ENCODE results near the gene POLA1. TPM values are rescaled to one million over a fixed set of nuclear protein-coding genes. Genes with fewer than 3 reads are reported as not detected.

POLA1 gene
- total RNA-seq, 1 donor from 2014 or later = 6.0 TPM

GRCh38 chrX:24833695-24834094, 140.0 kb downstream of the POLA1 start:
- Histone ChIP-seq H3K27ac (no peak overlapping the region), H3K4me3 (no peak overlapping the region), H3K27me3 (no peaks in the 10 kb centered on the region), H3K9me3 (no peaks in the 10 kb centered on the region), H3K36me3 (no peaks in the 10 kb centered on the region), H3K4me1 (no peaks in the 10 kb centered on the region)
- intact Hi-C loops (cut with DNase I) = no loop called here
- DNase-seq (ENCODE audit: low spot score in 2 of 2) = no peak
- TF ChIP-seq CTCF (IDR thresholded peaks at IDR 0.05) = no peak

GRCh38 chrX:24837966-24838365, 144.2 kb downstream of the POLA1 start:
- H3K4me1 ChIP-seq = no peaks in the 10 kb centered on the region
- H3K27ac ChIP-seq = no peak overlapping the region
- no peaks in the 10 kb centered on the region for H3K27me3 ChIP-seq
- DNase-seq (ENCODE audit: low spot score in 2 of 2) = no peak
- TF ChIP-seq CTCF (IDR thresholded peaks at IDR 0.05) = no peak
- no peak overlapping the region for H3K4me3 ChIP-seq
- H3K9me3 ChIP-seq = no peaks in the 10 kb centered on the region
- no peaks in the 10 kb centered on the region for H3K36me3 ChIP-seq
- intact Hi-C loops (cut with DNase I) = loop anchor here (2.0 kb wide), 1 partner anchor 307 kb away; no protein-coding TSS in a partner anchor

- no peaks in the 10 kb centered on the region for H3K4me1 ChIP-seq
- H3K9me3 ChIP-seq = no peaks in the 10 kb centered on the region
- H3K4me3 ChIP-seq = no peak overlapping the region
- TF ChIP-seq CTCF (IDR thresholded peaks at IDR 0.05) = peak in 2 of 3 experiments; percentile 49 to 54
- DNase-seq (ENCODE audit: low spot score in 2 of 2) = no peak
- no peaks in the 10 kb centered on the region for H3K36me3 ChIP-seq
- intact Hi-C loops (cut with DNase I) = loop anchor here (2.0 kb wide), 1 partner anchor 306 kb away; no protein-coding TSS in a partner anchor
- H3K27ac ChIP-seq = no peak overlapping the region
- no peaks in the 10 kb centered on the region for H3K27me3 ChIP-seq
Measured at GRCh38 chrX:24838629-24839028, 144.9 kb downstream of the POLA1 start.

DNA sequence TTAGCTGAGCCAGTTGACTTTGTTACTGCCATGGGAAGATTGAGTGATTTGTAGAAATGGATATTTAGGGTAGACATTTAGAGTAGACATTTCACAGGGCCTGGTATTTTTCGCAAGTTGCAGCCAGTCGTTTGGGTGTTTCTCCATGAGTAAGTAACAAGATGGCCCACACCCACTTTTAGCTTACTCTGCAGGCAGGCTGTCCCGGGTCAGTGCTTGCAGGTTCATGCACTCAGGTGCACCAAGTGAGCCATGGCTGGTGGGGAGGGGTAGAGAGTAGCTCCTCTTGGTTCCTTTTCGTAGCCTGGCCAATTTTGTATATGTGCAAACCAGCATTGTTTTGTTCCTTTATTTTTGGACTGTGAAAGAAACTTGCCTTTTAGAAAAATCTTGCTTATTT, 145.6 kb downstream of the POLA1 start:
- intact Hi-C loops (cut with DNase I) = loop anchor here (2.0 kb wide), 1 partner anchor 305 kb away; no protein-coding TSS in a partner anchor

DNA sequence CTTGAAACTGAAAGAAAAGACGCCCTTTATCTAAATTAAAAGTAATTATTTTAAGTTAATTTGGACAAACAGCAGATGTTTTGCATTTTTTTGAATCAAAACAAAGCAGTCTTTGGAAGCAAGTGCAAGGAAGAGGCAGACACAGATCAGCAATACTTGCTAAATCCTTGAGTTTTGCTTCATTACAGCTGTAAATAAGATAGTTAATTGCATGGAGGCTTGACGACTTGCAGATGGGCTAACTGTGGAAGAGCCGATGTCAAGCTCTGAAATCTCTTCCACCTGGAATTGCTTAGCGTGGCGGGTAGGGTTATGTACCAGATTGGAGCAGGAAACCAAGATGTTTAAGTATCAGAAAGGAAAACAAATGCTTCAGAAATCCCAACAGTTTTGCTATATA, 148.8 kb downstream of the POLA1 start:
- Histone ChIP-seq H3K36me3 (no peaks in the 10 kb centered on the region), H3K4me1 (no peaks in the 10 kb centered on the region), H3K9me3 (no peaks in the 10 kb centered on the region), H3K27me3 (no peaks in the 10 kb centered on the region), H3K27ac (no peak overlapping the region), H3K4me3 (peak overlapping the region in 1 of 2 donors; percentile 19)
- intact Hi-C loops (cut with DNase I) = no loop called here
- no peak for DNase-seq (ENCODE audit: low spot score in 2 of 2)
- TF ChIP-seq CTCF (IDR thresholded peaks at IDR 0.05) = no peak

More for the DNA sequence above, 145.6 kb downstream of the POLA1 start:
- Histone ChIP-seq H3K4me3 (no peak overlapping the region), H3K4me1 (no peaks in the 10 kb centered on the region), H3K27ac (no peak overlapping the region), H3K9me3 (no peaks in the 10 kb centered on the region), H3K27me3 (no peaks in the 10 kb centered on the region), H3K36me3 (no peaks in the 10 kb centered on the region)
- no peak for DNase-seq (ENCODE audit: low spot score in 2 of 2)
- TF ChIP-seq CTCF (IDR thresholded peaks at IDR 0.05) = no peak

Data from ascending aorta (tissue), 2 donors.